Mucosa of rectum (tissue), 2 donors: ENCODE data around the gene PER2.

Source experiments
- H3K27ac ChIP-seq, 2 donors: one replicate each; pipeline ENCODE4 v1.7.0; 2013; ENCODE audit warnings: inconsistent platforms in 2 of 2, low read depth in 2 of 2, low read length in 2 of 2
- H3K27me3 ChIP-seq, 2 donors: one replicate each; pipeline ENCODE4 v1.7.0; 2013; ENCODE audit warnings: low read length in 2 of 2; ENCODE audit not compliant: control insufficient read depth in 2 of 2, insufficient read depth in 2 of 2
- H3K36me3 ChIP-seq, 2 donors: one replicate each; pipeline ENCODE4 v1.7.0; 2013; ENCODE audit warnings: low read length in 2 of 2; ENCODE audit not compliant: control insufficient read depth in 2 of 2, insufficient read depth in 2 of 2
- H3K4me1 ChIP-seq, 2 donors: one replicate each; pipeline ENCODE4 v1.7.0; 2013; ENCODE audit warnings: low read length in 2 of 2, mild to moderate bottlenecking in 1 of 2; ENCODE audit not compliant: control insufficient read depth in 2 of 2, insufficient read depth in 2 of 2
- H3K4me3 ChIP-seq, 2 donors: one replicate each; pipeline ENCODE4 v1.7.0; 2013; ENCODE audit warnings: low read length in 2 of 2
- H3K9ac ChIP-seq, 2 donors: one replicate each; pipeline ENCODE4 v1.7.0; 2013; ENCODE audit warnings: low read length in 2 of 2, low read depth in 1 of 2, mild to moderate bottlenecking in 1 of 2
- H3K9me3 ChIP-seq, 2 donors: one replicate each; pipeline ENCODE4 v1.7.0; 2013; ENCODE audit warnings: low read length in 2 of 2; ENCODE audit not compliant: control insufficient read depth in 2 of 2
- donor health status: healthy.
- donor health status: Normal muscosa, but diverticular disease.

PER2 gene

DNA sequence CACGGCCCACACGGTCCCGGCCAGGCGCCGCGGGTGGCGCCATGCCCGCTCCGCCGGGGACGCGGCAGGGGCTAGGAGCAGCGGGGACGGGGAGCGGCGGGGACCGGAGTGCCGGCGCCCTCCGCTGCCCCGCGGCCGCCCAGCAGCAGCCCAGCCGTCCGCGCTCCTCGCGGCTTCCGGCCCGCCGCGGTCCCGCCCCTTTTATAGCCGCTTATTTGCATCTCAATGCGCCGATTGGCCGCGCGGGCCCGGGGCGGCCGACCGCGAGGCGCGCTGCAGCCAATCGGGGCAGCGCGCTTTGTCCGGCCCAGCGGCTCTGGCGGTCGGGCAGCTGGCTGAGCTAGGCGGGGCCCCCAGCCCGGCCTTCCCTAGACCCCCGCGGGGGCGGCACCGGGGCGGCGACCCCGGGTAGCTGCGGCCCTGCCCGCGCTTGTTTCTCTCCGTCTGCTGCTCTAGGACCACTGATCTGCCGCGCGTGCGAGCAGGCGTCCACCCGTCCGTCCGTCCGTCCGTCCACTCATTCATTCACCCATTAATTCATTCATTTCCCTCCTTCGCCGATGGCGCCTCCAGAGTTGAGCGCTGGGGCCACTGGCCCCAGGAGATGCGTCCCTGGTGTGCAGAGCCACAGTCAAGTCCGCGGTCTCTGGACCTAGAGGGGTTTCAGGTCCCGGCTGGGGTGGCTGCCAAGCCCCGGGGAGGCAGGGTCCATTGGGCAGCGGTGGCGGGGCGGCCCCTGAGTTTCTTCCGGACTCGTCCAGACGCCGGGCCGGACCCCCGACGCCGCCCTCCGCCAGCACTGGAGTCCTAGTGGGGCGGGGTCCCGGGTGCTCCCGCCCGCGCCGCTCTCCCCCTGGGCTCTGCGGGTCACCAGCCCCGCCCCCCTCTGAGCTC, 48.3 kb downstream of the PER2 start, which contains the start of gene HES6:
HES6 (minus strand) TSS at position 176 of the 894 bp plus-strand sequence; CDS start at position 43, 133 bp downstream.
- H3K27me3 ChIP-seq, result peaks cover 0 to 3% of the 10 kb centered on the region in 2 donors
- H3K27ac ChIP-seq, result peak within 1 kb of the TSS; percentile 47 to 65
- peaks cover 5 to 7% of the 10 kb centered on the region in 2 donors for H3K36me3 ChIP-seq
- peaks cover 16 to 28% of the 10 kb centered on the region in 2 donors for H3K4me1 ChIP-seq
- H3K4me3 ChIP-seq, result peak within 1 kb of the TSS; percentile 67 to 77
- H3K9ac ChIP-seq, result peak within 1 kb of the TSS; percentile 32 to 71
- no peaks in the 10 kb centered on the region for H3K9me3 ChIP-seq

DNA sequence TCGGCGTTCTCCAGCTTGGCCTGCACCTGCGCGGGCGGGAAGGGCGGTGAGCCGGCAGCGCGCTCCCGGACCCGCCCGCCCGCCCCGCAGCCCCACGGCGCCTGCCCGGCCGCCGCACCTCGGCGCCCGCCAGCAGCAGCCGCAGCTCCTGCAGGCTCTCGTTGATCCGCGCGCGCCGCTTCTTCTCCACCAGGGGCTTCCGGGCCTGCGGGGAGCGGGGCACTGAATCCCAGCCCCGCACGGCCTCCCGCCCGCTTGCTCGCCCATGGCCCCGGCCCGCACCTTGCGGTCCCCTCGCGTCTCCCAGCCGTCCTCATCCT, 48.9 kb downstream of the PER2 start:
- peaks cover 16 to 28% of the 10 kb centered on the region in 2 donors for H3K4me1 ChIP-seq
- no peaks in the 10 kb centered on the region for H3K9me3 ChIP-seq
- peaks cover 0 to 3% of the 10 kb centered on the region in 2 donors for H3K27me3 ChIP-seq
- H3K36me3 ChIP-seq, result peaks cover 3 to 6% of the 10 kb centered on the region in 2 donors
- H3K9ac ChIP-seq, result peak overlapping the region in 1 of 2 donors; percentile 71
- H3K27ac ChIP-seq, result peak overlapping the region; percentile 47 to 65
- H3K4me3 ChIP-seq, result peak overlapping the region; percentile 67 to 77

DNA sequence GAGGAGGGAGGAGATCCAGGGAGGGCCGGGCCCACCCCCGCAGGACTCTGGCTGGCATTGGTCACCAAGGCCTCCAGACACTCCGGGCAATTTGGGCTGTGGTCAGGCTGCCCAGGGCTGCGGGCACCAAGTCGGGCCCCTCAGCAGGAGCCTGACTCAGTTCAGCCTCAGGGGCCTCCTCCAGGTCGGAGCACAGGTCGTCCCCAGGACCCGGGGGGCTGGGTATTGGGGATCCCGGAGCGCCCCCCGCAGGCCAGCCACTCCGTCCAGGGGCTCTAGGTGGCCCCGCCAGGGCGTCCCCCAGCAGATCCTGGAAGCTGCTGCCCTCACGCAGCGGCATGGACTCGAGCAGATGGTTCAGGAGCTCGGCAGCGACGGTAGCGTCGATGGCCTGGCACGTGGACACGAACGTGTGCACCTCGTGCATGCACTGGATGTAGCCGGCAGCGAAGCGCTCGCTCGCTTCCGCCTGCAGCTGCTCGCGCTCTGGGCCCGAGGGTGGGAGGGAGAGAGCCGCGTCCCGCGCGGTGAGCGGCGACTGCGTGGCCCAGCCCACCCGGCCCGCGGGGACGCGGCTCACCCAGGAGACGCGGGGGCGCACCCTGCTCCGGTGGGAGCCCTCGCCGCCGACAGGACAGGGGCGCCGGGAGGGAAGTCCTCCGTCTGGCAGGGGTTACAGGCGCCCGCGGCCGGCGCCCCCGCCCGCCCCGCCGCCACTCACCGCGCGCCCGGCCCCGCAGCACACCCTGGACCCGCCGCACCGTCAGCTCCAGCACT, 49.5 kb downstream of the PER2 start:
- peaks cover 16 to 28% of the 10 kb centered on the region in 2 donors for H3K4me1 ChIP-seq
- H3K36me3 ChIP-seq, result peaks cover 0 to under 1% of the 10 kb centered on the region in 2 donors
- H3K9ac ChIP-seq, result peak overlapping the region in 1 of 2 donors; percentile 43
- H3K27me3 ChIP-seq, result peaks cover 0 to 3% of the 10 kb centered on the region in 2 donors
- H3K4me3 ChIP-seq, result peak overlapping the region; percentile 37 to 61
- no peak overlapping the region for H3K27ac ChIP-seq
- no peaks in the 10 kb centered on the region for H3K9me3 ChIP-seq

DNA sequence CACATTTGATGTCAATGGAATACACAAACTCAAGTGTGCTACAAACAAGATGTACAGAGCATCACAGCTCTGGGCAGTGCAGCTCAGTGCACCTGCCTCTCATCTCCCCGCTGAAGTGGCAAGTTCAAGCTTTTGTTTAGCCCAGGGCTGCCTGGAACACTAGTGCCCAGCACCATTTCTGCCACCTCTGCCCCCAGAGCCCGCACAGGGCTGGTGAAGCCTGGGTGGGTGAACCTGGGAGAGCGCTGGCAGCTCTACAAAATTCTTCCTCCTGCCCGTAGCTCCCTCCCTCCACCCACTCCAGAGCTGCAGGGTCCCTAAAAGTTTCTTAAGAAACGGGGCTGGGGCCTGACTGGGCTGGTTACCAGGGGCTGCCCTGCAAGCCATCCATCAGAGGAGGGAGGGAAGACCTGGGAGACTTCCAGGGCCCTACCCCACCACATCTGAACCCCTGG, 50.1 kb downstream of the PER2 start:
- H3K27ac ChIP-seq, result no peak overlapping the region
- H3K4me1 ChIP-seq, result peaks cover 13 to 25% of the 10 kb centered on the region in 2 donors
- peaks cover 0 to 3% of the 10 kb centered on the region in 2 donors for H3K27me3 ChIP-seq
- H3K36me3 ChIP-seq, result no peaks in the 10 kb centered on the region
- H3K4me3 ChIP-seq, result no peak overlapping the region
- no peaks in the 10 kb centered on the region for H3K9me3 ChIP-seq
- no peak overlapping the region for H3K9ac ChIP-seq

DNA sequence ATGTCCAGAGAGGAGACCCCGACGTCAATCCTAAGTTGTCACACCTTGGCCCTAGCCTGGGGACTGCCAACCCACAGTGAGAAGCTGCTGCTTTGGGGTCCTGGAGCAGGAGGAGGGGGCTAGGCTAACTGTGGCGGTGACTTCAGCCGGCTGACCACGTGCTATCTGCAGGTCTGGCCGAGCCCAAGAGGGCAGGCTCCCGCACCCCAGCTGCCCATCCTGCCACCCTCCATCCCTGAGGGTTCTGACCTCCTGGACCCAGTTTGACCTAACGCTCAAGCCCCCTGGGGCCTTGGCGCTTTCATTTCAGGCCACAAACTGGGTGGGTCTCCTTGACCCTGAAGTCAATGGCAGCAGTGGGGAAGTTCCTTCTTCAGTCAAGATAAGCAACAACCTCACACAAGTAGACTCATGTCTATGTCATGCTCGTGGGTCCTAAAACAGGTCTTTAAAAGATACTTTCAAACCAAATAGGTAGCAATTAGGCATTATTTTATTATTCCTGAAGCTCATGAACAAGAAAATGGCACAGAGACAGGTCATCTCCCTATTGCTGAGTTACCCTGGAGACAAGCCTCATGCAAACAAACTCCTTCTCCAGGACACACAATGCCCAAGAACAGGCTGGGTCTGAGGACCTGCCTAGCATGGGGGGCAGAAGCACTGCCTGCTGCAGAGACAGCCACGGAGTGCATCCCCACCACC, 50.8 kb downstream of the PER2 start:
- Histone ChIP-seq H3K4me3 (no peak overlapping the region), H3K9ac (no peak overlapping the region), H3K36me3 (no peaks in the 10 kb centered on the region), H3K27ac (no peak overlapping the region), H3K9me3 (no peaks in the 10 kb centered on the region), H3K27me3 (peaks cover 0 to 3% of the 10 kb centered on the region in 2 donors), H3K4me1 (peaks cover 7 to 17% of the 10 kb centered on the region in 2 donors)

DNA sequence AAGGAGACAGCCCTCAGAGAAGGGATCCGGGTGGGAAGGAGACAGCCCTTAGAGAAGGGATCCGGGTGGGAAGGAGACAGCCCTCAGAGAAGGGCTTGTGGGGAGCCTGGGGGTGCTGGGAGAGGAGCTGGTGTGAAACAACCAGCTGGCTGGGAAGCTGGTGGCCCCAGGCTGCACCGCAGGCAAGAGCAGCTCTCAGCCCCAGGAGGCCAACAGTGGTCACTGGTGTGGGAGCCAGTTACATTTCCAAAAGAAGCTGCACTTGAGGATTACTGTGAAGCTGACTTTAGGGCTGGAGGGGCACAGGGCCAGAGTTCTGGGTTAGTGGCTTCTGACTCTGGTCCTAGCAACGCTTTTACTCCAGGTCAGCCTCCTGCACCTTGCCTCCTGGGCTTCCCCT, 51.8 kb downstream of the PER2 start:
- H3K36me3 ChIP-seq, result no peaks in the 10 kb centered on the region
- no peaks in the 10 kb centered on the region for H3K9me3 ChIP-seq
- no peak overlapping the region for H3K9ac ChIP-seq
- H3K27me3 ChIP-seq, result peaks cover 0 to 3% of the 10 kb centered on the region in 2 donors
- H3K4me3 ChIP-seq, result no peak overlapping the region
- no peak overlapping the region for H3K27ac ChIP-seq
- H3K4me1 ChIP-seq, result peaks cover 3 to 10% of the 10 kb centered on the region in 2 donors

DNA sequence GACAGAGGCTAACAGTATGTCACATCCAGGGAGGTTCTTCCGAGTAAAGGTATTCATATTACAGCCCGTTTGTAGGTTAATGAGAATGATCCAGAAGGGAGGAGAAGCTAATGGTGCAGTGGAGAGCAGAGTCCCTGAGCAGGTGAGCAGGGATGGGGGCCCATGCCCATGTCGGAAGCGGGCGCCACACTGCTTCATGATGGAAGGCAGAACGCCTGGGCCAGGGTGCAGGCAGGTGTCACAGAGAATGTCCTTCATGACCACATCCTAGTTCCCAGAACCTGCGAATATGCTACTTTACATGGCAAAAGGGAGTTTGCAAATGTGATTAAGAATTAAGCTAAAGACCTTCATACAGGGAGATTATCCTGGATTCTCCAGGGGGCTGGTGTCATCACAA, 52.6 kb downstream of the PER2 start:
- H3K36me3 ChIP-seq, result no peaks in the 10 kb centered on the region
- no peak overlapping the region for H3K4me3 ChIP-seq
- no peak overlapping the region for H3K9ac ChIP-seq
- H3K9me3 ChIP-seq, result no peaks in the 10 kb centered on the region
- H3K4me1 ChIP-seq, result peaks cover 3 to 4% of the 10 kb centered on the region in 2 donors
- H3K27me3 ChIP-seq, result peaks cover 0 to 3% of the 10 kb centered on the region in 2 donors
- H3K27ac ChIP-seq, result no peak overlapping the region

DNA sequence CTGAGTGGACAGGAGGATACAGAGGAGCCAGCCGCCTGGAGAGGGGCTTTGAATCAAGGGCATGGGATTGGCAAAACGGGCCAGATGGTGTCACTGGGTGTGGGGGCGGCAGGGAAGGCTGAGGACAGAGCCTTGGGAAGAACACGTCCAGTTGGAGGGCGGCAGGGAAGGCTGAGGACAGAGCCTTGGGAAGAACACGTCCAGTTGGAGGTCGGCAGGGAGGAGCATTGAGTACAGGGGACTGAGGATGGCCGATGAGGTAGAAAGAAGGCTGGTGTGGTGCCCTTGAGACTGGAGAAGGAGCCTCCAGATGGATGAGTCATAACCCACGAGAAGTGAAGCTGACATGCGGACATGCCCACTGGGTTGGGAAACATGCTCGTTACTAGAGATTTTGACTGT, 53.1 kb downstream of the PER2 start:
- H3K4me1 ChIP-seq, result peaks cover 3% of the 10 kb centered on the region in 2 donors
- no peak overlapping the region for H3K4me3 ChIP-seq
- H3K9ac ChIP-seq, result no peak overlapping the region
- no peaks in the 10 kb centered on the region for H3K9me3 ChIP-seq
- H3K27me3 ChIP-seq, result peaks cover 0 to 3% of the 10 kb centered on the region in 2 donors
- H3K36me3 ChIP-seq, result no peaks in the 10 kb centered on the region
- H3K27ac ChIP-seq, result no peak overlapping the region

DNA sequence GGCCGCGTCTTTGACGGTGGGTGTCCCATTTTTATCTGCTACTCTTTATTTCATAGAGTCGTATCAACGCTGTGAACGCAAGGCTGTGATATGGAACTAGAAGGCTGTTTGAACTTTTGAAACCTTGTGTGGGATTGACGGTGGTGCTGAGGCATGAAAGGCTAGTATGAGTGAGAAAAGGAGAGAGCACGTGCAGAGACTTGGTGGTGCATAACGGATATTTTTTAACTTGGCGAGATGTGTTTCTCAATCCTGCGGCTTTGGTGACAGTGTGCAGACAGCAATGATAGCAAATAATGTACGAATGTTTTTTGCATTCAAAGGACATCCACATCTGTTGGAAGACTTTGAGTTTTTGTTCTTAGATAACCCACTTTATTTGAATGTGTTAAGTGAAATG, 54.8 kb downstream of the PER2 start:
- Histone ChIP-seq H3K9ac (no peak overlapping the region), H3K9me3 (no peaks in the 10 kb centered on the region), H3K27me3 (peaks cover 0 to 3% of the 10 kb centered on the region in 2 donors), H3K4me1 (peaks cover 0 to 7% of the 10 kb centered on the region in 2 donors), H3K36me3 (no peaks in the 10 kb centered on the region), H3K4me3 (no peak overlapping the region), H3K27ac (no peak overlapping the region)
